ENCODE results near the gene BTK.
"Not testable (repeated sequence)": the region's sequence is repeated elsewhere in the genome, so short reads cannot be mapped to it uniquely, and the experiment has no call there.

BTK gene

DNA sequence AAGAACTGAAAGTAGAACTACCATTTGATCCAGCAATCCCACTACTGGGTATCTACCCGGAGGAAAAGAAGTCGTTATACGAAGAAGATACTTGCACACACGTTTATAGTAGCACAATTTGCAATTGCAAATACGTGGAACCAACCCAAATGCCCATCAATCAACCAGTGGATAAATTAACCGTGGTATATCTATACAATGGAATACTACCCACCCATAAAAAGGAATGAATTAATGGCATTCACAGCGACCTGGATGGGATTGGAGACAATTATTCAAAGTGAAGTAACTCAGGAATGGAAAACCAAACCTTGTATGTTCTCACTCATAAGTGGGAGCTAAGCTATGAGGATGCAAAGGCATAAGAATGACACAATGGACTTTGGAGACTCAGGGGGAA is 51.7 kb downstream of the BTK start:
- not testable (repeated sequence) for DNase-seq

DNA sequence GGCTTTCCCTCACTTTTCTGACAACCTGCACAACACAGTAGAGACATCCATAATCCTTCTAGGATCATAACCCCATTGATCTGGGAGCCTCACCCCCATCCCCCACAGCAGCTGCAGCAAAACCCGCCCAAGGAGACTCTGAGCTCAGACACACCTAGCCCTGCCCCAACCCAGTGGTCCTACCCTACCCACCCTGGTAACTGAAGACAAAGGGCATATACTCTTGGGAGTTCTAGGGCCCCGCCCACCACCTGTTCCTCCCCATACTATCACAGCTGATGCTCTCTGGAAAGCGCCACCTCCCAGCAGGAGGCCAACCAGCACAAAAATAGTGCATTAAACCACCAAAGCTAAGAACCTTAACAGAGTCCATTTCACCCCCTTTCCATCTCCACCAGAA is 59.4 kb downstream of the BTK start:
- DNase-seq: not testable (repeated sequence)

DNA sequence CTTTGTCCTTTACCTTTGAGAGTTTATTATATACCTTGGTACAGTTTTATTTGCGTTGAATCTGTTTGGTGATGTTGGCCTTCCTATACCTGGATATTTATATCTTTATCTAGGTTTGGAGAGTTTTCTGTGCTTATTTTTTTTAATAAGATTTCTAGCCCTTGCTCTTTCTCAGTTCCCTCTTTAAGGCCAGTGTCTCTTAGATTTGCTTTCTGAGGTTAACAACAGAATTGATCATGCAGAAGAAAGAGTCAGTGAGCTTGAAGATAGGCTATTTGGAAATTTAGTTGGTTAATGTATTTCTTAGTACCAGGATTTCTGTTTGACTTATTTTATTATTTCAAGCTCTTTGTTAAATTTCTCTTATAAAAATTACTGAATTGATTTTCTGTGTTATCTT is 82.2 kb downstream of the BTK start:
- DNase-seq: no peak
